CD4-positive, alpha-beta T cell treated with Interferon gamma for 1 hour (primary cell): ENCODE measurements around the gene EPS15.
"Not testable (repeated sequence)": the region's sequence is repeated elsewhere in the genome, so short reads cannot be mapped to it uniquely, and the experiment has no call there.

Experiments
- DNase-seq: peaks from one replicate; pipeline ENCODE4 v3.0.0-alpha.2; 2020

The EPS15 gene

DNA sequence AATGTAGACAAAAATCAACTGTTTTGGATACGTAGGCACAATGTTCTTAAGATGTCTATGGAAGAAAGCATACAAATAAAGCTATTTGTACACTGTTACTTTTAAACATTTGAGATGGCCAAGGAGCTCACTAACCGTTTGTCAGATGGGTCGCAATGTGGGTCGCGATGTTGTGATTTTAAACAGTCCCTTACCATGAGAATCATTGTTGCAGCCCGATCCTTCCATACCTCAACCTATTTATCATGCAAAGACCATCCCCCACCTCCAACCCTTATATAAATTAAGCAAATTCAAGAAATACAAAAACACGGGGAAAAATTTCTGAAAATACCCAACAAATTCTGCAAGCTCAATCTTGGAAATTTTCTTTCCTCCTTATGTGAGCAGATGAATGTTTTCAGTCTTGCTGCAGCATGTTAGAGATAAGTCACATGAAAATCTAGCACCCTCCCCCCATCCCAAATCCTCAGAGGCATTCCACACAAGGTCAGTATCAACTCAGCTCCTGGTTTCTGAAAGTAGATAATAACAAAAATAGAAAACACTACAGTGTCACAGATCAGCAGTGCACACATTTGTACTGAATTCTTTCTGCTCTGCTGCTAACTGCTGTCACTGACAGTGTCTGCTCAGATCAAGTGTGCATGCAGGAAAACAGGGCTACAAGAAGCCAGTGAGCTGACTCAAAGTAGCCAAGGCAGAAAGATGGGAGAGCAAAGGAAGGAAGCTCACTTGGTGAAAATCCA lies 95.8 kb downstream of the EPS15 start:
- DNase-seq, result no peak

DNA sequence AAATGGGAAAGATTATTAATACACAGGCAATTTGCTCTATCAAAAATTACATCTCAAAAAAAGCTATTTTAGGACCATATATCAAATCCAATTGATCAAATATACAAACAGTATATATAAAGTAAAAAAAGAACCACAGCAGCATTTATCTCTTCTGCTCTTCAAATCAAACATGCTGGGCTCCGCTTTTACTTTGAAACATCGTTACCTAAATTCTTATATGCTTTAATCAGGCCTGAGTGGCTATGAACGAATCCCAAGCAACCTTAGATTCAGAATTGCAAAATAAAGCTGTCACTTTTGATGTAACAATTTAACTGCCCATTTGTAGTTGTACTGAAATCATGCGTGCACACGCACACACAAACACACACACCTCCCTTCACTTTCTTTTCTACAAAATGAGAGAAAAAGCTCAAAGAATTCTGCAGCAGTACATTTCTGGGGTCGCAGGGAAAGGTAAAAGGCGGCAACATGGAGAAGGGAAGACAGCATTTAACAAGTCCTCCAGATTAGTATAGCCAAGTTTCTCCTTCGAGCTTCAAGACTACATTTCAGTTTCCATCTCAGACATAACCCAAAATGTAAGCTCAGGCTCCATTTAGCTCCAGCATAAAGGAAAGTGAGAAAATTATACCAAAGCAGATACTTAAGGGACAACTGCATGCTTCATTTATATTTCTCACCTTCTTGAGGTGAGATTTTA lies 96.5 kb downstream of the EPS15 start:
- DNase-seq, result no peak

DNA sequence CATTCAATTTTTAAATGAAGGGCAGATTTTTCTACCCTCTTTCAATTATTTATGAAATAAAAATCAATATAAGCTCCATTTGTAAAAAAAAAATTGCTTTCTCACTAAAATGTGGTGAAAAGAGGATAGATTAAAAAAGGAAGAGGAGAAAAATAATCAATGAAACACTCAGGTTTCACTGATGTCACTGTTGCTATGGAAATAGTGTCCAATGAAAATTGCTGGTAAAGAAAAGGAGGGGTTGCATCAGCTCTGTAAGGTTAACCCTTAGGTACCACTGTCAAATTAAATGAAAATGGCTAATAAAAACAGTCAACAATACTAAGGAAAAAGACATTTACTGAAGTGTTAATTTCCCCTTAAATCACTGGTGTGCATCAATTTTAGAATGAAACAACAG lies 97.1 kb downstream of the EPS15 start:
- no peak for DNase-seq

DNA sequence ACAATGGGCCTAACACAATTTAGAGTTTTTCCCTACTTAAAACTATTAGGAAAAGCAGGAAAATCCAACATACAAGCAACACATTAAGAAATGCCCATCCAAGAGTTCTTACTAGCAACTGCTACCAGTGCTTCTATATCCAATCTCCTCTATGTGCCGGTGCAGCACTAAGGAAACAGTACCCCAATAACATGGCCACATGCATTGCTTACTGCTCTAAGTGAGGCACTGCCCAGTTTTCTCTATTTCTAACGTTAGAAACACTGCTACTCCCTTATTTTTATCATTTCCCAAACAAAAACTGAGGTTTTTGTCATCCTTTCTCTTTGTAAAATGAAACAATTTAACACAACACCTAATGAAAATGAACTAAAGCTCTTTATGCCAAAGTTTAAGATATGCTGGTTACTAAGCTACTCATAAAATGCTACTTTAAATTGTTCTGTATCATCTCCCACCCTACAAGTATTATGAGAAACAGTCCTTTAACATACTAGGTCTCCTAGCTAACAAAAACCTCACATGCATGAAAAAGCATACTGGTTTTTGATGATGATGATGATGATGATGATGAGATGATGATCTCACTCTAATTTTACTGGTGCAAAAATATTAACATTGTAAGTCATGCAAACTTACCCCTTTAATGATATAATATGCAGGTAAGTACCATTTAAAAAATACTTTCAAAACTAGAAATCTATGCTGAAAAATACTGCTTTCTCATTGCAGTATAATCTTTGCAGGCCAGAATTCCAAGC lies 98.0 kb downstream of the EPS15 start:
- DNase-seq, result no peak

DNA sequence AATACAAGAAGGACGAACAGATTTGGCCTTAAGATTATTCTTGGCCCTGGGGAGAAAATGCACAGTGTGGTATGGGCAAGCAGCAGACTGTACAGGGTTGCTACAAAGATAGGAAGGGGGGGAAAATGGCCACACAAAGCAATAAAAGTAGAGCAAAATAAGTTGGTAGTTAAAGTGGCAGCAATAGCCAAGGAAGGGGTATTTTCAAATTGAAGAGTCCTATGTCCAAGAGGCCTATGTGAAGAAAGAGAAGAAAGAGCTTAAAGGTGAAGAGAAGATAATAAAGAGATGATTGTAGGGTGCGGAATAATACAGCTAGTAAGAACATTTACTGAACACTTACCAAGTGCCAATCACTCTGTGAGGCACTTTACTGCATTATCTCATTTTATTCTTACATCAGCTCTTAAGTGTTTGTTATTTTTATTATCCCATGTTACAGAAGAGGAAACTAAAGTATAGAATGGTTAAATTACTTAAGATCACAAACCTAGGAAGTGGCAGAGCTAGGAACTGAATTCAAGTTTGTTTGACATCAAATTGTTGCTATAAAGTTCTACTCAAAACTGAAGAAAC lies 100.6 kb downstream of the EPS15 start:
- no peak for DNase-seq

DNA sequence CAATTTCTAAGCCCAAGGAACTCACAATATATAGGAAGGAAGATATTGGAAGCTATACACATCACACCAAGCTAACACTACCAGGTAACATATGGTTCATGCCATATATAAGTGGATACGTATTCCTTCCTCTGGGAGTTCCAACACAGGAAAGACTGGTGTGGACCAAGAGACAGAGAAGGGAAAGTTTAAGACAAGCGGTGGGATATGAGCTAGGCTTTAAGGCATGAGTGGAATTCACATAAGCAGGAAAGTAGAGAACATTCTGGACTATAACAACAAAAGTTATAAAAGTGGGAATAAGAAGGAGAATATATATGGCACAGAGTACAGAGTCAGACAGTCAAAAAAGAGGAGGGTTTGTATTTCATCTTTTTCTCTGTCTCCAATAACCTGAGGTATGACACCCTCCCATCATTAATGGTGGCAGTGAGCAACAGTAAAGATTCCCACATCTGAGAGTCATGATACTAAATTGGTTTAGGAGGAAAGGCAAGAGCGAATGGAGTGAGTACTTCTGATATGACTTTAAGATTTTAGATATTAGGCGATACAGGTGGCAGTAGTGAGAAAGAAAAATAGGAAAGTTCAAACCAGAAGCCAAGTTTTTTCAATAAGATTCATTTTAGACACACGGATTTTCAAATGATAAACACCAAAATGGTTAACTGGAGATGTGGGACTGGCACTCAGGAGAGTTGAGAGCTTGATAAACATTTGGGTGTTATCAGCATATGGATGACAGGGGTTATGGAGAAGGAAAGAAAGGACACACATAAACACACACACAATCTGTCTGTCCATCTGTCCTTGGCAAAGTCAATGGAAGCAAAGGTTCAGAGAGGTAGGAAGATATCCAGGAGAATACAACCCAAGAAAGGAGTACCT lies 101.3 kb downstream of the EPS15 start:
- no peak for DNase-seq

DNA sequence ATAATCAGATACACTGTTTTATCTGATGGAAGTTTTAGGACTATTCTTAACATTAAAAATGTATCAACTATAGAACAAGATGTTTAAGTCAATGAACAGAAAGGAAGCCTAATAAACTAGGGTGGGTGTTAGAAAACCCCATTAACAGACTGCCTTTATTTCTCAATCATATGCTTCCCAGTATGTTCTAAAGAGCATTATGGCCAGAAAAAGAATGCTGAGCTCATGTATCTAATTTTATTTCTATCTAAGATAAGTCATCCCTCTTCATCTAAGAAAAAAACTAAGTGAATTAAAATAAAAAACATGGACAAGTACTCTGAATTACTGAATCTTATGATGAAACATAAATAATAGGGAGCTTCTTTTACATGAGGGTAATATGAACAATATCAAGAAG lies 102.2 kb downstream of the EPS15 start:
- DNase-seq, result no peak

DNA sequence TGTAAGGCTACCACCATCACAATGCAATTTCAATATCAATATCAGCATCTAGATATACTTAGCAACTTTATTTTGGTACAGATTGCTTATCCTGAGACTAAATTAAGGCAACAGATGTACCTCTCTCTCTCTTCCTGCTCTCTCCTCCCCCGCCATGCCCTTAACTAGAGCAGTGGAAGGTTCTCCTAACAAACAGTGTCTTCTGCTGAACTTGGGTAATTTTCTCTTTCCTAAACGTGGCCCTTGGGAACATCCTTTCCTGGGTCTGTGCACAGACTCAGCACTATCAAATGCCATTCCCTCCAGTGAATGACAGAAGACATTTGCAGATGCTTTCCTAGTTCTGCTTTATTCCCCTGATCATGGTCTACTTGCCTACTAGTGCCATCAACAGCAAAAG lies 103.1 kb downstream of the EPS15 start:
- DNase-seq, result no peak

DNA sequence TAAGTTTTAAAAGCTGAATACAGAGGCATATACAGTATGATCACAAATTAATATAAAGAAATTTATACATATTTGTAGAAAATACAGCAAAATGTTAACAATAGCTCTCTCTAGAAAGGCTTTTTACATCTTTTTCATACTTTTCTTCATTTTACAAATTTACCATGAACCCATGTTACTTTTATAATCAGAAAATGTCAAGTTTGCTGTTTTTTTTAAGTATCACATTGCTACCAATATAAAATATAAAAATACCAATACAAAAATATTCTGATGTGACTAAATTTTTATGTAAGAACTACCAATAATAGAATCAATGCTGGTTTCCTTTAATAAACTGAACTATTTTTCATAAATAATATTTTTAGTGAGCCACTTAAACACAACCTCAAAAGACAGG lies 104.3 kb downstream of the EPS15 start:
- DNase-seq, result no peak

DNA sequence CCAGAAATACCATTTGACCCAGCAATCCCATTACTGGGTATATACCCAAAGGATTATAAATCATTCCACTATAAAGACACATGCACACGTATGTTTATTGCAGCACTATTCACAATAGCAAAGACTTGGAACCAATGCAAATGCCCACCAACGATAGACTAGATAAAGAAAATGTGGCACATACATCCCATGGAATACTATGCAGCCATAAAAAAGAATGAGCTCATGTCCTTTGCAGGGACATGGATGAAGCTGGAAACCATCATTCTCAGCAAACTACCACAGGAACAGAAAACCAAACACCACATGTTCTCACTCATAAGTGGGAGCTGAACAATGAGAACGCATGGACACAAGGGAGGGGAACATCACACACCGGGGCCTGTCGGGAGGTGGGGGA lies 107.2 kb downstream of the EPS15 start:
- DNase-seq, result not testable (repeated sequence)

DNA sequence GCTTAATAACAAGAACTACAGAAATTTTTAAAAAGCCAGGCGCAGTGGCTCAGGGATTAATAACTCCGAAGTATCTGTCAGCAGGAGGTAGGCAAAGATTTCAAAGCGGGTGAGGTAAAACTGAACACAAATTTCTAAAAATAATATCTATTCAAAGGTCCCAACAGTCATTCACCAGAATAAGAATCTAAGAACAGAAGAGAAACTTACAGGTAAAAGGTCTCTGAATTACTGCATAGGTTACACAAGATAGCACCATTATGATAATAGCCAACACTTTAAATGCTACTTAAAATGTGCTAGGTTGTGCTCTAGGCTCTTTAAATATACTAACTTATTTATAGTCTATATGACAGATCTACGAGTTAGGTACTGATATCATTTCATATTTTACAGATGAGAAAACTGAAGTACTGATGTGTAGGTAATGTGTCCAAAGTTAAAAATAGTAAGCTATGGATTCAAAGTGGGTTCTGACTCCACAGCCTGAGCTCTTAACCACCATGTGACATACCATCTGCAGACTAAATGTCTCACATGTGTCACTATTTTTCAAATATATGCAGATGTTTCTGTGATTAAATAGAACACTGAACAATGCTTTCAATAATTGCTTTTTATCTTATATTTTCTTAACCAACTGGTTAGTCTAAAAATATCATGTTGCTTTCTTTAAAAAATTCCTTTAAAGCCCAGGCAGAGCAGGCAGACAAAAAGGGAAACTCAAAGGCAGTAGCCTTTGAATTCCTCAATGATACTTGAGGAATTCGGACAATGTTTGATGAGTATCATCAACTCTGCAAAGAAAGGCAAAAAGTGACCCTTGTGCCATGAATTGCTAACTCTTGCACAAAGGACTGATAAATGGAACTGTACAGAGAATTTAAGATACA lies 108.3 kb downstream of the EPS15 start:
- DNase-seq, result no peak

DNA sequence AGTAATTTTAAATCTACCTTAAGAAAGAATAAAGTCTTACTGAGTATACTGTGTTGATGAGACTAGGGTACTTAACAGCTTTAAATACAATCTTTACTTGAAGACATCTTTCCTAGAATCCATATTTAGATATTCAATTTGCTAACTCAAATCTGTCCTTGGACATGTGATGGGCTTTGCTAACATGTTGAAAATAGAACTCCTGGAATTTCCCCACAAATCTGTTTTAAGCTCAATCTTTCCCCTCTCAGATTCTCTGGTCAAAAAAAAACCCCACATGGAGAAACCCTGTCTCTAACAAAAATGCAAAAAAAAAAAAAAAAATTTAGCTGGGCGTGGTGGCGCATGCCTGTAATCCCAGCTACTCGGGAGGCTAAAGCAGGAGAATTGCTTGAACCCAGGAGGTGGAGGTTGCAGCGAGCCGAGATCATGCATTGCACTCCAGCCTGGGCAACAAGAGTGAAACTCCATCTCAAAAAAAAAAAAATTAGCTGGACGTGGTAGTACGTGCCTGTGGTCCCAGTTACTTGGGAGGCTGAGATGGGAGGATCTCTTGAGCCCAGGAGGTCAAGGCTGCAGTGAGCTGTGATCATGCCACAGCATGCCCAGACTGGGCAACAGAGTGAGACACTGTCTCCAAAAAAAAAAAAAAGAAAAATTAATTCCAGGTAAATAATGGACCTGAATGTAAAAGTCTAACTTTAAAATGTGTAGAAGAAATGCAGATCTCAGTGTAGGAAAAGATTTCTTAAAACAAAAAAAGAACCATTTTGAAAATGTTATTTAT lies 109.1 kb downstream of the EPS15 start:
- not testable (repeated sequence) for DNase-seq

DNA sequence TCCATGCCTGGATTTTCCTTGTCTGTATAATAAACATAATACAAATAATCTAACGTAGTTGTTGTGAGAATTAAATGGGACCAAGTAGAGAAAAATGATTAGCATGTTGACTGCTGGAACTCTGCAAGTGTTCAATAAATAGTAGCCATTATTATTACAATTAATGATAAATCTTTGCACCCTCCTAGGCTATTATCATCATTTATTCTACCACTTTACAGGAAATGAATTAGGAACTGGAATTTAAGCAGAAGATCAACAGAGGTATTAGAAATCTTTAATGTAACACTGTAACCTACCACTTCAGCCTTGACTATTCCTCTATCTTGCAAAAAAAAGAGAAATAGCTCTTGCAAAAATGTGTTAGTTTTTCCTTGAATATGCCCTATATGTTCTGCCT lies 126.8 kb downstream of the EPS15 start:
- DNase-seq, result no peak

DNA sequence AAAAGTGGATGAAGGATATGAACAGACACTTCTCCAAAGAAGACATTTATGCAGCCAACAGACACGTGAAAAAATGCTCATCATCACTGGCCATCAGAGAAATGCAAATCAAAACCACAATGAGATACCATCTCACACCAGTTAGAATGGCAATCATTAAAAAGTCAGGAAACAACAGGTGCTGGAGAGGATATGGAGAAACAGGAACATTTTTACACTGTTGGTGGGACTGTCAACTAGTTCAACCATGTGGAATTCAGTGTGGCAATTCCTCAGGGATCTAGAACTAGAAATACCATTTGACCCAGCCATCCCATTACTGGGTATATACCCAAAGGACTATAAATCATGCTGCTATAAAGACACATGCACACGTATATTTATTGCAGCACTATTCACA lies 128.4 kb downstream of the EPS15 start:
- not testable (repeated sequence) for DNase-seq

DNA sequence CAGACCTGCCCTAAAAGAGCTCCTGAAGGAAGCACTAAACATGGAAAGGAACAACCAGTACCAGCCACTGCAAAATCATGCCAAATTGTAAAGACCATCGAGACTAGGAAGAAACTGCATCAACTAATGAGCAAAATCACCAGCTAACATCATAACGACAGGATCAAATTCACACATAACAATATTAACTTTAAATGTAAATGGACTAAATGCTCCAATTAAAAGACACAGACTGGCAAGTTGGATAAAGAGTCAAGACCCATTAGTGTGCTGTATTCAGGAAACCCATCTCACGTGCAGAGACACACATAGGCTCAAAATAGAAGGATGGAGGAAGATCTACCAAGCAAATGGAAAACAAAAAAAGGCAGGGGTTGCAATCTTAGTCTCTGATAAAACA lies 131.8 kb downstream of the EPS15 start:
- DNase-seq, result not testable (repeated sequence)

DNA sequence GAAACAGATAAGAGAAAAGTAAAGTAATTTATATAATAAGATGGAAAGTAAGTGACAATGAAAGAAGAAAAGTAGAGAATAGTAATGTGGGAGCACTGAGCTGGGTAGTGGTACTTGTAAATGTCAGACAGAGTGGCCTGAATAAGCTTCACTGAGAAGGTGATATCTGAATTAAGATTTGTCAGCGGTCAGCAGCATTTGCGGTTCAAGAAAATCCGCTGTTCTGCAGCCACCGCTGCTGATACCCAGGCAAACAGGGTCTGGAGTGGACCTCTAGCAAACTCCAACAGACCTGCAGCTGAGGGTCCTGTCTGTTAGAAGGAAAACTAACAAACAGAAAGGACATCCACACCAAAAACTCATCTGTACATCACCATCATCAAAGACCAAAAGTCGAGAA lies 132.8 kb downstream of the EPS15 start:
- DNase-seq, result not testable (repeated sequence)

DNA sequence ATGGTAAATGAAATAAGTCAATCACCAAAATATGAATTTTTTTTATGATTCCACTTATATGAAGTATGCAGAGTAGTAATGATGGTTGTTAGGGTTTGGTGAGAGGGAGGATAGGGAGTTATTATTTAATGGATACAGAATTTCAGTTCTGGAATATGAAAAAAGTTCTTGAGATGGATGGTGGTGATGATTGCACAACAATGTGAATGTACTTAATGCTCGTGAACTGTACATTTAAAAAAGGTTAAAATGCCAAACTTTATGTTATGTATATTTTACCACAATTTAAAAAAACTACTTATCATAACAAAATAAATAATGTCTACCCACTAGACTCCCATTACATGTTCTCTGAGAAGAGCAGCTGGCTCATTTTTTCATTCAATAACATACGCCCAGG lies 133.3 kb downstream of the EPS15 start:
- no peak for DNase-seq

DNA sequence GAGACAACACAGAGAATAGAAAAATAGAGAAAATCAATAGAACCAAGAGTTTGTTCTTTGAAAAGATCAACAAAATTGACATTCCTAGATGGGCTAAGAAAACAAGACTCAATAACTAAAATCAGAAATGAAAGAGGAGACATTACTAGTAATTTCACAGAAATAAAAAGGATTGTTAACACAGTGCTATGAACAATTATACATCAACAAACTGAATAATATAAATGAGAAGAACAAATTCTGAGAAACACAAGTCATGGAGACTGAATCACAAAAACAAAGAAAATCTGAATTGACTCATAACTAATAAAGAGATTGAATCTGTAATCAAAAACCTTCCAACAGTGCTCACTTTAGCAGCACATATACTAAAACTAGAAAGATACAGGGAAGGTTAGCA lies 137.1 kb downstream of the EPS15 start:
- no peak for DNase-seq

DNA sequence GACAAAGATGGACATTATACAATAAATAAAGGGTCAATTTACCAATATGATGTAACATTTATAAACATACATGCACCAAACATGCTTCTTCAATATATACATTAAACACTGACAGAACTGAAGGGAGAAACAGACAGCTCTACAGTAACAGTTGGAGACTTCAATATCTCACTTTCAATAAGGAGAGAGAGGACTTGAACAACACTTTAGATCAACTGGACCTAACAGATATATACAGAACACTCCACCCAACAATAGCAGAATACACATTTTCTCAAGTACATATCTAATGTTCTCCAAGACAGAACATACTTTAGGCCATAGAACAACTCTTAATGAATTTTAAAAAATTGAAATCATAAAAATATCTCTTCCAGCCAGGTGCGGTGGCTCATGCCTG lies 138.1 kb downstream of the EPS15 start:
- no peak for DNase-seq

DNA sequence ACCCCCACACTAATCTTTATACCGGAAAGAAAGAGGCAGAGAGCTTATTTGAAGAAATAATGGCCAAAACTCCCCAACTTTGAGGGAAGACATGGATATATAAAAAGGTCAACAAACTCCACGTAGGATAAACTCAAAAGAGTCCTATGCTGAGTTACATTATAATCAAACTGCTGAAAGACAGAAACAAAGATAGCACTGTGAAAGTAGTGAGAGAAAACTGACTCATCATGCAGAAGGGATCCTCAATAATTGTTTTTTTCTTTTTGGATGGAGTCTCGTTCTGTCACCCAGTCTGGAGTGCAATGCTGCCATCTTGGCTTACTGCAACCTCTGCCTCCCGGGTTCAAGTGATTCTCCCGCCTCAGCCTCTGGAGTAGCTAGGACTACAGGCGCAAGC lies 140.2 kb downstream of the EPS15 start:
- no peak for DNase-seq

DNA sequence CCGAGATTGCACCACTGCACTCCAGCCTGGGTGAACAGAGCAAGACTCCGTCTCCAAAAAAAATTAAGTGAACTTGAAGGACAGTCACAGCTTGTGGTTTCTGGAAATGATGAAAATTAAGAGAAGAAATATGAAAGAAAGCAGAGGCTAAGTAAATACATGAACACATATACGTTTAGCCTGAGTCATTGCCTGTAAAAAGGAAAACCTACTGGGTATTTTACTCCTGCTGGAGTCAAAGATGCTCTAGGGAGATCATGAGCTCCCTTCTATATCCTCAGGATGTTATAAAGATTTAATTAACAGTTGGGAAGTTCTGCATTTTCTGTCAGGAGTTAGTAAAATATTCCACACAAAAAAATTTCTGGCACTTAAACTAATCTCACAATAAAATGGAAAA lies 145.2 kb downstream of the EPS15 start:
- no peak for DNase-seq
